Thoracic aorta (tissue), 2 donors: ENCODE results near the gene CHCHD2. TPM values are rescaled to one million over a fixed set of nuclear protein-coding genes. Genes with fewer than 3 reads are reported as not detected.
"Not testable (repeated sequence)": the region's sequence is repeated elsewhere in the genome, so short reads cannot be mapped to it uniquely, and the experiment has no call there.

Experiments used
- ATAC-seq: fragments of 150-250 bp; one replicate; pipeline ENCODE4 v1.8.0; 2017; ENCODE audit warnings: low read depth; ENCODE audit not compliant: insufficient number of reproducible peaks, low FRiP score
- DNase-seq: peaks from one replicate; pipeline ENCODE4 v3.0.0-alpha.2; 2020; ENCODE audit warnings: low spot score
- H3K27ac ChIP-seq, 2 donors: fragments of 200-600 bp; sonication (generic); 1 replicate in 1 of 2; 2 replicates in 1 of 2; pipeline ENCODE4 v1.5.1; 2016; ENCODE audit warnings: mild to moderate bottlenecking in 2 of 2, moderate library complexity in 2 of 2
- H3K27me3 ChIP-seq: fragments of 200-600 bp; sonication (generic); replicated peaks from 2 replicates; pipeline ENCODE4 v1.6.0; 2016; ENCODE audit warnings: mild to moderate bottlenecking; ENCODE audit not compliant: insufficient read depth
- H3K36me3 ChIP-seq: fragments of 200-600 bp; sonication (generic); one replicate; pipeline ENCODE4 v1.5.1; 2016
- H3K4me1 ChIP-seq, 2 donors: fragments of 200-600 bp; sonication (generic); 1 replicate in 1 of 2; 2 replicates in 1 of 2; pipeline versions ENCODE4 v1.5.1 to v1.6.0; 2016; ENCODE audit warnings: low read depth in 2 of 2, mild to moderate bottlenecking in 1 of 2; ENCODE audit not compliant: control insufficient read depth in 1 of 2
- H3K4me3 ChIP-seq: fragments of 200-600 bp; sonication (generic); 2 replicates; pipeline ENCODE4 v1.5.1; 2016; ENCODE audit warnings: mild to moderate bottlenecking
- H3K9me3 ChIP-seq: fragments of 200-600 bp; sonication (generic); 2 replicates; pipeline ENCODE4 v1.5.1; 2016
- CTCF ChIP-seq: fragments of 200-600 bp; sonication (generic); IDR thresholded peaks from one replicate; pipeline ENCODE4 v1.5.1; 2019; ENCODE audit warnings: antibody characterized with exemption
- total RNA-seq, 2 donors: library from RNA; depleted of rRNA; stranded (reverse); fragments of >200 nt; gene quantifications; one replicate each; pipeline versions ENCODE4 v1.1.0 to v1.2.3, GENCODE V29; 2016

CHCHD2 gene
- total RNA-seq, result 100 to 1,000 TPM; 220 to 311 TPM

GRCh38 chr7:56106108-56107073, at the start of gene CHCHD2:
CHCHD2 (minus strand) TSS chr7:56106476; CDS start chr7:56106413, 63 bp downstream.
- ATAC-seq, result peak; percentile 97
- no peak for TF ChIP-seq CTCF
- H3K27ac ChIP-seq, result peak within 1 kb of the TSS; percentile 88 to 94
- peaks cover 16 to 27% of the 10 kb centered on the region in 2 donors for H3K4me1 ChIP-seq
- no peaks in the 10 kb centered on the region for H3K27me3 ChIP-seq
- peak; percentile 90 for DNase-seq
- no peaks in the 10 kb centered on the region for H3K9me3 ChIP-seq
- peaks cover 27% of the 10 kb centered on the region for H3K36me3 ChIP-seq
- peak within 1 kb of the TSS; percentile 93 for H3K4me3 ChIP-seq

GRCh38 chr7:56131062-56131461, 24.8 kb upstream of the CHCHD2 start:
- ATAC-seq, H3K4me3 ChIP-seq, H3K4me1 ChIP-seq, DNase-seq, H3K27me3 ChIP-seq, H3K27ac ChIP-seq, H3K36me3 ChIP-seq, H3K9me3 ChIP-seq: not testable (repeated sequence)

- no peak for DNase-seq
- H3K4me1 ChIP-seq, result no peaks in the 10 kb centered on the region
- H3K27ac ChIP-seq, result no peak overlapping the region
- ATAC-seq, result no peak
- H3K36me3 ChIP-seq, result no peaks in the 10 kb centered on the region
- H3K9me3 ChIP-seq, result no peaks in the 10 kb centered on the region
- H3K4me3 ChIP-seq, result no peak overlapping the region
- H3K27me3 ChIP-seq, result no peaks in the 10 kb centered on the region
- no peak for TF ChIP-seq CTCF
These were observed 21.1 kb upstream of the CHCHD2 start for GRCh38 chr7:56127241-56127975.

GRCh38 chr7:56125831-56126230, 19.6 kb upstream of the CHCHD2 start:
- no peaks in the 10 kb centered on the region for H3K36me3 ChIP-seq
- H3K4me3 ChIP-seq, result no peak overlapping the region
- DNase-seq, result no peak
- TF ChIP-seq CTCF, result no peak
- H3K27ac ChIP-seq, result no peak overlapping the region
- ATAC-seq, result no peak
- no peaks in the 10 kb centered on the region for H3K27me3 ChIP-seq
- H3K9me3 ChIP-seq, result no peaks in the 10 kb centered on the region
- H3K4me1 ChIP-seq, result no peaks in the 10 kb centered on the region

GRCh38 chr7:56124981-56125380, 18.7 kb upstream of the CHCHD2 start:
- no peaks in the 10 kb centered on the region for H3K27me3 ChIP-seq
- H3K9me3 ChIP-seq, result no peaks in the 10 kb centered on the region
- no peak for DNase-seq
- no peak for TF ChIP-seq CTCF
- no peak for ATAC-seq
- H3K36me3 ChIP-seq, result no peaks in the 10 kb centered on the region
- no peak overlapping the region for H3K27ac ChIP-seq
- no peaks in the 10 kb centered on the region for H3K4me1 ChIP-seq
- H3K4me3 ChIP-seq, result no peak overlapping the region
